ENCODE data around the gene SIGLEC5.

- TF ChIP-seq POLR2AphosphoS5 (IDR thresholded peaks at IDR 0.05; ENCODE audit: low read depth, low read length), result no peak
- no peak for TF ChIP-seq SPI1 (IDR thresholded peaks at IDR 0.05; ENCODE audit: low read depth, low read length)
- TF ChIP-seq POLR2A (IDR thresholded peaks at IDR 0.05; ENCODE audit: low read depth, low read length), result no peak
Measured at GRCh38 chr19:51602189-51602854, 27.9 kb downstream of the SIGLEC5 start.
